HepG2 (cell line): ENCODE results near the gene MAP1LC3B. TPM values are rescaled to one million over a fixed set of nuclear protein-coding genes. Genes with fewer than 3 reads are reported as not detected.
A peak's percentile ranks its signal among the peaks of the same experiment; 100 is the strongest.

Source experiments
- ASH2L ChIP-seq: fragments of 300-600, 200-600 bp; sonication (generic); IDR thresholded peaks from 2 replicates; pipeline ENCODE4 v1.7.0; 2017; ENCODE audit warnings: low read depth, mild to moderate bottlenecking, moderate library complexity, mixed read lengths, low read length; ENCODE audit not compliant: insufficient read length
- CBX5 ChIP-seq: sonication (generic); formaldehyde crosslinking; IDR thresholded peaks from 2 replicates; pipeline ENCODE4 v1.4.0; 2020; ENCODE audit warnings: missing genetic modification reagents, borderline replicate concordance
- EHMT2 ChIP-seq: fragments of 200-600 bp; sonication (generic); IDR thresholded peaks from 2 replicates; pipeline ENCODE4 v1.7.0; 2017; ENCODE audit warnings: antibody characterized with exemption, low read depth, low read length, borderline replicate concordance
- SAFB2 ChIP-seq: sonication (generic); formaldehyde crosslinking; IDR thresholded peaks from 2 replicates; pipeline ENCODE4 v1.5.1; 2020; ENCODE audit warnings: missing genetic modification reagents, low read depth, mild to moderate bottlenecking, borderline replicate concordance
- SMAD9 ChIP-seq: sonication (generic); formaldehyde crosslinking; IDR thresholded peaks from 2 replicates; pipeline ENCODE4 v1.5.1; 2020; ENCODE audit warnings: mild to moderate bottlenecking, missing genetic modification reagents
- SMARCE1 ChIP-seq: fragments of 450-650 bp; IDR thresholded peaks from 2 replicates; pipeline ENCODE4 v1.6.1; 2017; ENCODE audit warnings: borderline replicate concordance
- SNAI1 ChIP-seq: sonication (generic); formaldehyde crosslinking; IDR thresholded peaks from 2 replicates; pipeline ENCODE4 v1.5.0; 2020; ENCODE audit warnings: mild to moderate bottlenecking, missing genetic modification reagents, borderline replicate concordance
- TAF1 ChIP-seq: sonication (generic); formaldehyde crosslinking; IDR thresholded peaks from 2 replicates; pipeline ENCODE4 v1.4.0; 2020; ENCODE audit warnings: missing genetic modification reagents
- TEAD3 ChIP-seq: optimal IDR thresholded peaks from 2 replicates; pipeline ENCODE3; 2016; ENCODE audit warnings: borderline replicate concordance
- TSC22D2 ChIP-seq: sonication (generic); formaldehyde crosslinking; IDR thresholded peaks from 2 replicates; pipeline ENCODE4 v1.5.1; 2020; ENCODE audit warnings: missing genetic modification reagents, mild to moderate bottlenecking, borderline replicate concordance
- YEATS2 ChIP-seq: sonication (generic); formaldehyde crosslinking; IDR thresholded peaks from 2 replicates; pipeline ENCODE4 v1.4.0; 2020; ENCODE audit warnings: missing genetic modification reagents, borderline replicate concordance
- ZFAT ChIP-seq: sonication (generic); formaldehyde crosslinking; conservative IDR thresholded peaks from 2 replicates; pipeline ENCODE4 v1.8.1; 2023; ENCODE audit warnings: missing genetic modification reagents, inconsistent platforms
- ZNF564 ChIP-seq: sonication (generic); formaldehyde crosslinking; IDR thresholded peaks from 2 replicates; pipeline ENCODE4 v1.8.1; 2023; ENCODE audit warnings: mild to moderate bottlenecking, missing genetic modification reagents
- ZNF768 ChIP-seq: sonication (generic); formaldehyde crosslinking; IDR thresholded peaks from 2 replicates; pipeline ENCODE4 v1.4.0; 2020; ENCODE audit warnings: missing genetic modification reagents
- ZNF777 ChIP-seq: sonication (generic); formaldehyde crosslinking; IDR thresholded peaks from 2 replicates; pipeline ENCODE4 v1.4.0; 2020; ENCODE audit warnings: missing genetic modification reagents
- ZNF780A ChIP-seq: sonication (generic); formaldehyde crosslinking; IDR thresholded peaks from 2 replicates; pipeline ENCODE4 v1.8.0; 2022; ENCODE audit warnings: mild to moderate bottlenecking, missing genetic modification reagents, moderate library complexity
- polyA plus RNA-seq, 8 experiments: library from polyadenylated mRNA; depleted of rRNA in 3 of 8; stranded (reverse) in 7 of 8; unstranded in 1 of 8; fragments of >200 nt; fragmentation: Illumina TruSeq in 4 of 8; extraction: Trizol in 4 of 8; gene quantifications; 2 replicates each; pipeline versions ENCODE4 v1.2.1 to v1.2.3, GENCODE V29; 2011 to 2016; ENCODE audit warnings: low read depth in 4 of 8, missing spikeins in 1 of 8, mixed read lengths in 1 of 8; ENCODE audit not compliant: insufficient read depth in 1 of 8
- total RNA-seq, 5 experiments: library from RNA; depleted of rRNA; stranded (reverse); fragments of >200 nt; fragmentation: Illumina TruSeq; extraction: Trizol; gene quantifications; 2 replicates each; pipeline ENCODE4 v1.2.3, GENCODE V29; 2016; ENCODE audit warnings: low read depth in 1 of 5
- TF ChIP-seq, protein P1 (sequence below): sonication (generic); formaldehyde crosslinking; IDR thresholded peaks from 2 replicates; pipeline ENCODE4 v1.4.0; 2020; ENCODE audit warnings: missing genetic modification reagents
- TF ChIP-seq, protein P2 (sequence below): sonication (generic); formaldehyde crosslinking; IDR thresholded peaks from 2 replicates; pipeline ENCODE4 v1.5.0; 2020; ENCODE audit warnings: mild to moderate bottlenecking, missing genetic modification reagents
- TF ChIP-seq, protein P3 (sequence below): sonication (generic); formaldehyde crosslinking; IDR thresholded peaks from 2 replicates; pipeline ENCODE4 v1.5.0; 2020; ENCODE audit warnings: mild to moderate bottlenecking, missing genetic modification reagents, borderline replicate concordance
- TF ChIP-seq, protein P4 (sequence below): sonication (generic); formaldehyde crosslinking; IDR thresholded peaks from 2 replicates; pipeline ENCODE4 v1.4.0; 2020; ENCODE audit warnings: mild to moderate bottlenecking, missing genetic modification reagents, borderline replicate concordance

MAP1LC3B gene
- total and polyA plus RNA-seq, 2 of the 13 experiments (the other 11 are each of a cell fraction or from before 2014, with no cell fraction given) = 15.7 to 37.4 TPM

DNA sequence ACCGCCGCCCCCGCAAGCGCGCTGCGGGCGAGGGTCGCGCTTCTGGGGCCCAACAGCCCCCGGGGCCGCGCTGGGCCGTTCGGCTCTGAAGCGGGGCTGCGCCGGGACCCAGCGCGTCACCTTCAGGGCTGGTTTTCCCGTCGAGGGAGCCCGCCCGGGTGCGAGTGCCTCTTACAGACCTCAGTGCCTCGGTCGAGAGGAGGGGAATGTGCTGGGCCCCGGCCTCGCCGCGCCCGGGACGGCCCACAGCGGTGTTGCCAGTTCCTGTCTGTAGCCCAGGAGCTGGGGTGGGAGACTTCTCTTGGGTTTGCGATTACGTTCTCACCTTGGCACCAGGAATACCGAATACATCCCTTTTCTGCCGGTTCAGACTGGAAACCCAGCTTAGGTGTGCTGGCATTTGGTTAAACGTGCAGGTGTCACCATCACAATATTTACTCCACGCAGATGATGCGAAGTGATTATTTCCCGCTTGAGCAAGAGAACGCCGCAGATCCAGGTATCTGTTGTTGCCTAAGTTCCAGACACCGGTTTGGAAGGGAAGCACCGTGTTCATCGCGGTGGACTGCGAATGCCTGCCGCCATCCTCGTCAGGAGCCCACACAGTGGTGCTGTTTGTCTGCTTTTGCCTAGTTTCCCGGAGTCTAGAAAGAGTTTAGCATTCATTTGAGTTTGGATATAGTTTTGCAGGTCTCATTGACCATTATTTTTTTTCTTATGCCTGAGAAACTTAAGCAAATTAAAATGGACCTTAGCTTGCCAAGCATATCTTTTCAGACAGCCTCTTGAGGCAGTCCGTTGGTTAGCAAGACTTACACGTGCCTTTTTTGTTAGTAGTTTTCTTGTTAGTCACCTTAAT is 914 bp downstream of the MAP1LC3B start (continued):
- TF ChIP-seq ZNF780A (CRISPR knock-in tag) (peak; percentile 38; the same call in 1 of the 2 replicates), ZNF777 (CRISPR knock-in tag) (peak; percentile 29), TAF1 (CRISPR knock-in tag) (peak; percentile 59), TSC22D2 (CRISPR knock-in tag) (peak; percentile 45; the same call in 1 of the 2 replicates), ZNF768 (peak; percentile 36; the same call in 1 of the 2 replicates), ASH2L (peak; percentile 17), ZNF564 (CRISPR knock-in tag) (peak; percentile 34; the same call in 1 of the 2 replicates), SAFB2 (CRISPR knock-in tag) (no peak; the same call in 1 of the 2 replicates), SMARCE1 (no peak), SNAI1 (CRISPR knock-in tag) (0 out of 2 replicates have a peak, but pooled peaks have one; percentile 51), EHMT2 (no peak), TEAD3 (peak; percentile 43), CBX5 (CRISPR knock-in tag) (0 out of 2 replicates have a peak, but pooled peaks have one; percentile 14), ZFAT (CRISPR knock-in tag) (0 out of 2 replicates have a peak, but pooled peaks have one; percentile 10), YEATS2 (CRISPR knock-in tag) (peak; percentile 41; the same call in 1 of the 2 replicates), SMAD9 (CRISPR knock-in tag) (no peak)
- TF ChIP-seq, protein P1, sequence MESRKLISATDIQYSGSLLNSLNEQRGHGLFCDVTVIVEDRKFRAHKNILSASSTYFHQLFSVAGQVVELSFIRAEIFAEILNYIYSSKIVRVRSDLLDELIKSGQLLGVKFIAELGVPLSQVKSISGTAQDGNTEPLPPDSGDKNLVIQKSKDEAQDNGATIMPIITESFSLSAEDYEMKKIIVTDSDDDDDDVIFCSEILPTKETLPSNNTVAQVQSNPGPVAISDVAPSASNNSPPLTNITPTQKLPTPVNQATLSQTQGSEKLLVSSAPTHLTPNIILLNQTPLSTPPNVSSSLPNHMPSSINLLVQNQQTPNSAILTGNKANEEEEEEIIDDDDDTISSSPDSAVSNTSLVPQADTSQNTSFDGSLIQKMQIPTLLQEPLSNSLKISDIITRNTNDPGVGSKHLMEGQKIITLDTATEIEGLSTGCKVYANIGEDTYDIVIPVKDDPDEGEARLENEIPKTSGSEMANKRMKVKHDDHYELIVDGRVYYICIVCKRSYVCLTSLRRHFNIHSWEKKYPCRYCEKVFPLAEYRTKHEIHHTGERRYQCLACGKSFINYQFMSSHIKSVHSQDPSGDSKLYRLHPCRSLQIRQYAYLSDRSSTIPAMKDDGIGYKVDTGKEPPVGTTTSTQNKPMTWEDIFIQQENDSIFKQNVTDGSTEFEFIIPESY (CRISPR knock-in tag) = 0 out of 2 replicates have a peak, but pooled peaks have one; percentile 19
- TF ChIP-seq, protein P2, sequence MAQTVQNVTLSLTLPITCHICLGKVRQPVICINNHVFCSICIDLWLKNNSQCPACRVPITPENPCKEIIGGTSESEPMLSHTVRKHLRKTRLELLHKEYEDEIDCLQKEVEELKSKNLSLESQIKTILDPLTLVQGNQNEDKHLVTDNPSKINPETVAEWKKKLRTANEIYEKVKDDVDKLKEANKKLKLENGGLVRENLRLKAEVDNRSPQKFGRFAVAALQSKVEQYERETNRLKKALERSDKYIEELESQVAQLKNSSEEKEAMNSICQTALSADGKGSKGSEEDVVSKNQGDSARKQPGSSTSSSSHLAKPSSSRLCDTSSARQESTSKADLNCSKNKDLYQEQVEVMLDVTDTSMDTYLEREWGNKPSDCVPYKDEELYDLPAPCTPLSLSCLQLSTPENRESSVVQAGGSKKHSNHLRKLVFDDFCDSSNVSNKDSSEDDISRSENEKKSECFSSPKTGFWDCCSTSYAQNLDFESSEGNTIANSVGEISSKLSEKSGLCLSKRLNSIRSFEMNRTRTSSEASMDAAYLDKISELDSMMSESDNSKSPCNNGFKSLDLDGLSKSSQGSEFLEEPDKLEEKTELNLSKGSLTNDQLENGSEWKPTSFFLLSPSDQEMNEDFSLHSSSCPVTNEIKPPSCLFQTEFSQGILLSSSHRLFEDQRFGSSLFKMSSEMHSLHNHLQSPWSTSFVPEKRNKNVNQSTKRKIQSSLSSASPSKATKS = 0 out of 2 replicates have a peak, but pooled peaks have one; percentile 34
- TF ChIP-seq, protein P3, sequence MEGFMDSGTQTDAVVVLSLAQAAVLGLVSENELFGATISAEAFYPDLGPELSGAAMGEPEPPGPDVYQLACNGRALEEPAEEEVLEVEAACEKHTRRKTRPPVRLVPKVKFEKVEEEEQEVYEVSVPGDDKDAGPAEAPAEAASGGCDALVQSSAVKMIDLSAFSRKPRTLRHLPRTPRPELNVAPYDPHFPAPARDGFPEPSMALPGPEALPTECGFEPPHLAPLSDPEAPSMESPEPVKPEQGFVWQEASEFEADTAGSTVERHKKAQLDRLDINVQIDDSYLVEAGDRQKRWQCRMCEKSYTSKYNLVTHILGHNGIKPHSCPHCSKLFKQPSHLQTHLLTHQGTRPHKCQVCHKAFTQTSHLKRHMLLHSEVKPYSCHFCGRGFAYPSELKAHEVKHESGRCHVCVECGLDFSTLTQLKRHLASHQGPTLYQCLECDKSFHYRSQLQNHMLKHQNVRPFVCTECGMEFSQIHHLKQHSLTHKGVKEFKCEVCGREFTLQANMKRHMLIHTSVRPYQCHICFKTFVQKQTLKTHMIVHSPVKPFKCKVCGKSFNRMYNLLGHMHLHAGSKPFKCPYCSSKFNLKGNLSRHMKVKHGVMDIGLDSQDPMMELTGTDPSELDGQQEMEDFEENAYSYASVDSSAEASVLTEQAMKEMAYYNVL (CRISPR knock-in tag) = peak; percentile 67; the same call in 1 of the 2 replicates
- TF ChIP-seq, protein P4, sequence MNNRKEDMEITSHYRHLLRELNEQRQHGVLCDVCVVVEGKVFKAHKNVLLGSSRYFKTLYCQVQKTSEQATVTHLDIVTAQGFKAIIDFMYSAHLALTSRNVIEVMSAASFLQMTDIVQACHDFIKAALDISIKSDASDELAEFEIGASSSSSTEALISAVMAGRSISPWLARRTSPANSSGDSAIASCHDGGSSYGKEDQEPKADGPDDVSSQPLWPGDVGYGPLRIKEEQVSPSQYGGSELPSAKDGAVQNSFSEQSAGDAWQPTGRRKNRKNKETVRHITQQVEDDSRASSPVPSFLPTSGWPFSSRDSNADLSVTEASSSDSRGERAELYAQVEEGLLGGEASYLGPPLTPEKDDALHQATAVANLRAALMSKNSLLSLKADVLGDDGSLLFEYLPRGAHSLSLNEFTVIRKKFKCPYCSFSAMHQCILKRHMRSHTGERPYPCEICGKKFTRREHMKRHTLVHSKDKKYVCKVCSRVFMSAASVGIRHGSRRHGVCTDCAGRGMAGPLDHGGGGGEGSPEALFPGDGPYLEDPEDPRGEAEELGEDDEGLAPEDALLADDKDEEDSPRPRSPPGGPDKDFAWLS (CRISPR knock-in tag) = no peak
